Spleen (tissue), 11 donors: ENCODE measurements around the gene CD200R1. TPM values are rescaled to one million over a fixed set of nuclear protein-coding genes. Genes with fewer than 3 reads are reported as not detected.

ENCODE experiments used
- DNase-seq: peaks from one replicate; pipeline ENCODE4 v3.0.0-alpha.2; 2020
- H3K27ac ChIP-seq, 8 donors: fragments of 200-600 bp; sonication (generic) in 7 of 8; 1 replicate in 4 of 8; 2 replicates in 4 of 8; pipeline versions ENCODE4 v1.5.0 to v1.8.0; 2016 to 2021; ENCODE audit warnings: inconsistent platforms in 4 of 8, mild to moderate bottlenecking in 4 of 8, moderate library complexity in 1 of 8
- H3K27me3 ChIP-seq, 7 donors: fragments of 200-600 bp; sonication (generic) in 6 of 7; replicated peaks in 1 of 7; 1 replicate in 4 of 7; 2 replicates in 3 of 7; pipeline versions ENCODE4 v1.5.0 to v1.8.0; 2016 to 2021; ENCODE audit warnings: inconsistent platforms in 3 of 7, mild to moderate bottlenecking in 1 of 7
- H3K36me3 ChIP-seq, 6 donors: fragments of 200-600 bp; sonication (generic) in 5 of 6; 1 replicate in 4 of 6; 2 replicates in 2 of 6; pipeline versions ENCODE4 v1.5.0 to v1.8.0; 2016 to 2021; ENCODE audit warnings: inconsistent platforms in 2 of 6
- H3K4me1 ChIP-seq, 6 donors: fragments of 200-600 bp; sonication (generic) in 5 of 6; 1 replicate in 3 of 6; 2 replicates in 3 of 6; pipeline versions ENCODE4 v1.5.0 to v1.8.0; 2016 to 2021; ENCODE audit warnings: inconsistent platforms in 3 of 6
- H3K4me3 ChIP-seq, 8 donors: fragments of 200-600 bp; sonication (generic) in 7 of 8; 1 replicate in 4 of 8; 2 replicates in 4 of 8; pipeline versions ENCODE4 v1.5.0 to v1.8.0; 2016 to 2021; ENCODE audit warnings: inconsistent platforms in 4 of 8, mild to moderate bottlenecking in 4 of 8, moderate library complexity in 2 of 8
- H3K9me3 ChIP-seq, 8 donors: fragments of 200-600 bp; sonication (generic) in 7 of 8; 1 replicate in 4 of 8; 2 replicates in 4 of 8; pipeline versions ENCODE4 v1.5.0 to v1.8.0; 2016 to 2021; ENCODE audit warnings: inconsistent platforms in 4 of 8
- CTCF ChIP-seq, 11 experiments: fragments of 200-600 bp in 7 of 11; fragments of 450-650 bp in 4 of 11; sonication (generic) in 4 of 11; IDR thresholded peaks in 8 of 11; conservative IDR thresholded peaks in 3 of 11; 1 replicate in 7 of 11; 2 replicates in 4 of 11; pipeline versions ENCODE4 v1.4.0 to v1.8.0; 2016 to 2021; ENCODE audit warnings: antibody characterized with exemption in 11 of 11, inconsistent platforms in 4 of 11, mild to moderate bottlenecking in 1 of 11
- POLR2A ChIP-seq, 3 donors: fragments of 450-650 bp; IDR thresholded peaks; one replicate each; pipeline ENCODE4 v1.5.1; 2017; ENCODE audit warnings: antibody characterized with exemption in 3 of 3, mild to moderate bottlenecking in 1 of 3
- POLR2AphosphoS5 ChIP-seq, 3 donors: sonication (generic); formaldehyde crosslinking; IDR thresholded peaks; one replicate each; pipeline ENCODE4 v1.5.1; 2017; ENCODE audit warnings: antibody characterized with exemption in 3 of 3
- WGBS, 5 donors: extraction: QIAGEN DNeasy Blood & Tissue Kit in 3 of 5; methylation state at CpG; one replicate each; pipeline versions ENCODE4 v1.1.5 to v1.1.7; 2013 to 2018; 5-methylcytosine and 5-hydroxymethylcytosine counted together
- intact Hi-C: fragments of 100-400 bp; cut with DNase I; formaldehyde crosslinking; loops from one replicate; pipeline ENCODE4 v1.15.0; 2023; ENCODE audit warnings: low total_unique reads
- polyA plus RNA-seq, 3 donors: library from polyadenylated mRNA; stranded (reverse); fragments of 200-250 nt; gene quantifications; one replicate each; pipeline ENCODE4 v1.2.1, GENCODE V29; 2013
- total RNA-seq, 7 donors: library from RNA; depleted of rRNA in 3 of 7; stranded (reverse); fragments of >200 nt in 3 of 7; fragmentation: NEBNext Ultra II Directional in 4 of 7; extraction: Animal tissue kit (Norgen Biotek cat#: 25700) in 4 of 7; gene quantifications; one replicate each; pipeline versions ENCODE4 v1.1.0 to v1.2.1, GENCODE V29; 2016 to 2021
- donor health status: healthy with polysubstance abuse.
- donor health status: DM: no; HTN: no; CAD: no; lungs with moderate emphysema.
- donor health status: DM: no; HTN: no; CAD: no.
- donor health status: Bipolar disorder and iron deficiency.
- donor health status: healthy.
- donor health status: DM: no; HTN: no; CAD: no.
- donor health status: DM: yes; HTN: yes; CAD: no.

Gene CD200R1
- total and polyA plus RNA-seq, 10 donors, result 0.91 to 14.0 (median 9.9) TPM

GRCh38 chr3:112897791-112898190 lies 77.1 kb downstream of the CD200R1 start:
- TF ChIP-seq POLR2A (IDR thresholded peaks at IDR 0.05), result no peak
- no peak for TF ChIP-seq CTCF (IDR thresholded peaks at IDR 0.05 in 8 of 11, conservative IDR thresholded peaks at IDR 0.05 in 3 of 11)
- no peak for TF ChIP-seq POLR2AphosphoS5 (IDR thresholded peaks at IDR 0.05)
- intact Hi-C loops, result no loop called here

GRCh38 chr3:112894258-112894657 lies 80.6 kb downstream of the CD200R1 start:
- Histone ChIP-seq H3K4me3 (no peak overlapping the region), H3K9me3 (no peaks in the 10 kb centered on the region), H3K4me1 (peaks cover 0 to 1% (median 0%) of the 10 kb centered on the region in 6 donors), H3K36me3 (no peaks in the 10 kb centered on the region), H3K27ac (no peak overlapping the region), H3K27me3 (no peaks in the 10 kb centered on the region)
- WGBS, 5 donors, result 86 to 90% (median 87%) methylated on average over 5 of the region's 5 CpGs
- TF ChIP-seq POLR2AphosphoS5 (IDR thresholded peaks at IDR 0.05), result no peak
- DNase-seq, result no peak
- intact Hi-C loops, result no loop called here

More at GRCh38 chr3:112897791-112898190, 77.1 kb downstream of the CD200R1 start:
- no peaks in the 10 kb centered on the region for H3K27me3 ChIP-seq
- no peak overlapping the region for H3K4me3 ChIP-seq
- H3K27ac ChIP-seq, result no peak overlapping the region
- no peaks in the 10 kb centered on the region for H3K36me3 ChIP-seq
- H3K9me3 ChIP-seq, result peaks cover 0 to 4% (median 0%) of the 10 kb centered on the region in 8 donors
- 85 to 98% (median 93%) methylated on average over 1 of the region's 1 CpG for WGBS, 5 donors
- H3K4me1 ChIP-seq, result no peaks in the 10 kb centered on the region
- no peak for DNase-seq

GRCh38 chr3:112889357-112889756 lies 85.5 kb downstream of the CD200R1 start:
- Histone ChIP-seq H3K4me1 (peaks cover 0 to 4% (median 0%) of the 10 kb centered on the region in 6 donors), H3K27me3 (no peaks in the 10 kb centered on the region), H3K4me3 (no peak overlapping the region), H3K36me3 (no peaks in the 10 kb centered on the region), H3K9me3 (no peaks in the 10 kb centered on the region), H3K27ac (no peak overlapping the region)
- intact Hi-C loops, result no loop called here
- DNase-seq, result no peak
- WGBS, 5 donors, result 85 to 93% (median 89%) methylated on average over 3 of the region's 3 CpGs
- TF ChIP-seq CTCF (IDR thresholded peaks at IDR 0.05 in 8 of 11, conservative IDR thresholded peaks at IDR 0.05 in 3 of 11) (no peak), POLR2AphosphoS5 (IDR thresholded peaks at IDR 0.05) (no peak), POLR2A (IDR thresholded peaks at IDR 0.05) (no peak)

- no peak for DNase-seq
- intact Hi-C loops, result no loop called here
- H3K9me3 ChIP-seq, result no peaks in the 10 kb centered on the region
- no peak overlapping the region for H3K27ac ChIP-seq
- 43 to 56% (median 52%) methylated on average over 2 of the region's 2 CpGs for WGBS, 5 donors
- TF ChIP-seq POLR2A (IDR thresholded peaks at IDR 0.05), result no peak
- TF ChIP-seq CTCF (IDR thresholded peaks at IDR 0.05 in 8 of 11, conservative IDR thresholded peaks at IDR 0.05 in 3 of 11), result no peak
- no peak for TF ChIP-seq POLR2AphosphoS5 (IDR thresholded peaks at IDR 0.05)
- H3K36me3 ChIP-seq, result no peaks in the 10 kb centered on the region
- H3K4me1 ChIP-seq, result peaks cover 0 to 4% (median 0%) of the 10 kb centered on the region in 6 donors
- no peak overlapping the region for H3K4me3 ChIP-seq
- no peaks in the 10 kb centered on the region for H3K27me3 ChIP-seq
Measured at GRCh38 chr3:112888381-112889085, 86.4 kb downstream of the CD200R1 start.
